PC-3 (cell line): Measurements from ENCODE around the gene AVEN.

Experiments
- EZH2 ChIP-seq: fragments of 300-600 bp; sonication (generic); IDR thresholded peaks from one replicate; pipeline ENCODE4 v1.6.1; 2017; ENCODE audit warnings: antibody characterized with exemption, mild to moderate bottlenecking, low read length; ENCODE audit not compliant: unreplicated experiment
- TF ChIP-seq, protein P1 (sequence below): fragments of 300-600 bp; sonication (generic); conservative IDR thresholded peaks from 2 replicates; pipeline ENCODE4 v1.5.1; 2017; ENCODE audit warnings: antibody characterized with exemption, low read depth, mild to moderate bottlenecking, low read length

DNA sequence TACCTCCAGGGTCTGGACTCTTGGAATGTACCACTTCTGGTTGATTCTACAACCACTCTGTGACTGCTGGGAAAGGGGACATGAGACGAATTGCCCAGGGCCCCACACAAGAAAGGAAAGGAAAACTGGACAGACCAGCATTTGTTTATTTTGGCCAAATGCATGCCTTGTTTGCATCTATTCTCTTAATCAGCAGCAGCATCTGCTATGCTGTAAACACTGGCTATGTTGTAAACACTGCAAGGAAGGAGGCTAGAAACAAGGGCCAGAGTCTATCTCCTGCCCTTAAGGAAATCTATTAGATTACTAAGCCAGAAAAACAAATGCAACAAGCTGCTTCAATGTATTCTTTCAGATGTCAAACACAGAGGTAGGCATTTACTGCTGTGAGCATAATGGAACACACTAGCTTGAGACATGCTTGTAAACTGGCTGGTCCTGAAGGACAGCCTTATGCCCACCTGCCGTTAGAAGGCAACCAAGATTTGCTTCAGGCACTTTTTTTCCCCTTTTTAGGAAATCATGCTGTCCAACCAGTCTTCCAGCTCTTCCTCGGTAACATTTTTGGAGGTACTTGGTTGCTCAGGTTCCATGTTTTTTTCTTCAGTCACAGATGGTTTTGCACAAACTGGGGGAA, 172.8 kb downstream of the AVEN start:
- TF ChIP-seq, protein P1, sequence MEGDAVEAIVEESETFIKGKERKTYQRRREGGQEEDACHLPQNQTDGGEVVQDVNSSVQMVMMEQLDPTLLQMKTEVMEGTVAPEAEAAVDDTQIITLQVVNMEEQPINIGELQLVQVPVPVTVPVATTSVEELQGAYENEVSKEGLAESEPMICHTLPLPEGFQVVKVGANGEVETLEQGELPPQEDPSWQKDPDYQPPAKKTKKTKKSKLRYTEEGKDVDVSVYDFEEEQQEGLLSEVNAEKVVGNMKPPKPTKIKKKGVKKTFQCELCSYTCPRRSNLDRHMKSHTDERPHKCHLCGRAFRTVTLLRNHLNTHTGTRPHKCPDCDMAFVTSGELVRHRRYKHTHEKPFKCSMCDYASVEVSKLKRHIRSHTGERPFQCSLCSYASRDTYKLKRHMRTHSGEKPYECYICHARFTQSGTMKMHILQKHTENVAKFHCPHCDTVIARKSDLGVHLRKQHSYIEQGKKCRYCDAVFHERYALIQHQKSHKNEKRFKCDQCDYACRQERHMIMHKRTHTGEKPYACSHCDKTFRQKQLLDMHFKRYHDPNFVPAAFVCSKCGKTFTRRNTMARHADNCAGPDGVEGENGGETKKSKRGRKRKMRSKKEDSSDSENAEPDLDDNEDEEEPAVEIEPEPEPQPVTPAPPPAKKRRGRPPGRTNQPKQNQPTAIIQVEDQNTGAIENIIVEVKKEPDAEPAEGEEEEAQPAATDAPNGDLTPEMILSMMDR = no peak
- no peak for TF ChIP-seq EZH2
